HL-60 (cell line): ENCODE measurements around the gene HSDL2.

ENCODE experiments used
- CTCF ChIP-seq: IDR thresholded peaks from one replicate; pipeline ENCODE4 v1.5.1; 2011; ENCODE audit warnings: low read length, control low read depth, inconsistent platforms; ENCODE audit not compliant: insufficient read depth
- GABPA ChIP-seq: IDR thresholded peaks from 2 replicates; pipeline ENCODE4 v1.6.1; 2012; ENCODE audit warnings: low read depth
- POLR2AphosphoS5 ChIP-seq: IDR thresholded peaks from 2 replicates; pipeline ENCODE4 v1.6.1; 2012; ENCODE audit warnings: low read depth
- REST ChIP-seq: IDR thresholded peaks from 2 replicates; pipeline ENCODE4 v1.6.1; 2012; ENCODE audit warnings: low read depth; ENCODE audit not compliant: insufficient replicate concordance

- TF ChIP-seq POLR2AphosphoS5 (no peak), CTCF (no peak), GABPA (no peak), REST (no peak)
These were observed 4.3 kb downstream of the HSDL2 start for GRCh38 chr9:112384219-112384618.
